Head of caudate nucleus (tissue), 42 donors: ENCODE measurements around the gene SORBS2.
"Not testable (repeated sequence)": the region's sequence is repeated elsewhere in the genome, so short reads cannot be mapped to it uniquely, and the experiment has no call there.

Experiments
- DNase-seq, 42 donors: peaks; one replicate each; pipeline versions ENCODE4 v3.0.0 to v3.0.0-alpha.2; 2020 to 2021; ENCODE audit warnings: mixed read lengths in 7 of 42
- intact Hi-C: fragments of 100-400 bp; cut with DNase I; formaldehyde crosslinking; loops from one replicate; pipeline ENCODE4 v1.15.0; 2022

Gene SORBS2, protein sequence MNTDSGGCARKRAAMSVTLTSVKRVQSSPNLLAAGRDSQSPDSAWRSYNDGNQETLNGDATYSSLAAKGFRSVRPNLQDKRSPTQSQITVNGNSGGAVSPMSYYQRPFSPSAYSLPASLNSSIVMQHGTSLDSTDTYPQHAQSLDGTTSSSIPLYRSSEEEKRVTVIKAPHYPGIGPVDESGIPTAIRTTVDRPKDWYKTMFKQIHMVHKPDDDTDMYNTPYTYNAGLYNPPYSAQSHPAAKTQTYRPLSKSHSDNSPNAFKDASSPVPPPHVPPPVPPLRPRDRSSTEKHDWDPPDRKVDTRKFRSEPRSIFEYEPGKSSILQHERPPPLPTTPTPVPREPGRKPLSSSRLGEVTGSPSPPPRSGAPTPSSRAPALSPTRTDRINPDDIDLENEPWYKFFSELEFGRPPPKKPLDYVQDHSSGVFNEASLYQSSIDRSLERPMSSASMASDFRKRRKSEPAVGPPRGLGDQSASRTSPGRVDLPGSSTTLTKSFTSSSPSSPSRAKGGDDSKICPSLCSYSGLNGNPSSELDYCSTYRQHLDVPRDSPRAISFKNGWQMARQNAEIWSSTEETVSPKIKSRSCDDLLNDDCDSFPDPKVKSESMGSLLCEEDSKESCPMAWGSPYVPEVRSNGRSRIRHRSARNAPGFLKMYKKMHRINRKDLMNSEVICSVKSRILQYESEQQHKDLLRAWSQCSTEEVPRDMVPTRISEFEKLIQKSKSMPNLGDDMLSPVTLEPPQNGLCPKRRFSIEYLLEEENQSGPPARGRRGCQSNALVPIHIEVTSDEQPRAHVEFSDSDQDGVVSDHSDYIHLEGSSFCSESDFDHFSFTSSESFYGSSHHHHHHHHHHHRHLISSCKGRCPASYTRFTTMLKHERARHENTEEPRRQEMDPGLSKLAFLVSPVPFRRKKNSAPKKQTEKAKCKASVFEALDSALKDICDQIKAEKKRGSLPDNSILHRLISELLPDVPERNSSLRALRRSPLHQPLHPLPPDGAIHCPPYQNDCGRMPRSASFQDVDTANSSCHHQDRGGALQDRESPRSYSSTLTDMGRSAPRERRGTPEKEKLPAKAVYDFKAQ (N-terminal part only)

DNA sequence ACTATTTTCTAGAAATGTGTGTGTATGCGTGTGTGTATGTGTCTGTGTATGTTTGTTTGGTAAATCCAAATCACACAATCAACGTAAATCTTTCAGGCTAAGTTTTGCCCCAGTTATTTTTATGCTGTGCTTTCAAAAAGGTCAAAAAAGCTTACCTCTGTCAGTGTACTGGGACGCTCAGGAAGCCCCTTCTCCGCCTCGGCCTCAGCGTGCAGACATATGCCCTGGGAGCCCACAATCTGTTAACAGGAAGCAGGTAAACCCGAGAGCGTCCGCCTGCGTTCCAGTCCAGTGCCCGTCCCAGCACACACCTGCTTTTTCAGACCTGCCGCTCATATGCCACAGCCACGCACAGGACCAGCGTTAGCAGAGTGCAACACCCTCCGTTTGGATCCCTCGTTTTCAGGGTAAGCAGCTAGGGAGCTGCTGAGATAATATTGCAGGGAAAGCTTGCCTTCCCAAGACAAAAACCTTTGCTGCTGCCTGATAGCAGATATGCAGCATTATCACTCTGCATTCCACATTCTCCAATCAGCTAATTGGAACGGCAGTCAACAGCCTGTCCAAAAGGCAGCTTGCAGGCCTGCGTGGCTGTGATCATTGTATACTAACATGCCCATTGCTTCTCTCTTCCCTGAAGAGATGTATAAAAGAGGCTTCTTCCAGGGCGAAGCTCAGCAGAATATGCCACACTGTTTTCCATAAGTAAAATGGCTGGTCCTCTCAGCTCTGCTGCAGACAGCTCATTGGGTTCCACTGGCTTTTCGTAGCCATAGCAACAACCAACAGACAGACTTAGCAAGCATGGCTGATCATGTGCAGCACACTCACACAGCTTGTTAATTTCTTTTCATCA lies at the start of gene SORBS2:
Gene SORBS2 (minus strand): TSS at position 686 of the 856 bp plus-strand sequence. CDS start 121,623 bp downstream, outside the sequence.
- intact Hi-C loops = no loop called here
- peak in 41 of 42 donors; percentile 19 to 90 (median 57) for DNase-seq

DNA sequence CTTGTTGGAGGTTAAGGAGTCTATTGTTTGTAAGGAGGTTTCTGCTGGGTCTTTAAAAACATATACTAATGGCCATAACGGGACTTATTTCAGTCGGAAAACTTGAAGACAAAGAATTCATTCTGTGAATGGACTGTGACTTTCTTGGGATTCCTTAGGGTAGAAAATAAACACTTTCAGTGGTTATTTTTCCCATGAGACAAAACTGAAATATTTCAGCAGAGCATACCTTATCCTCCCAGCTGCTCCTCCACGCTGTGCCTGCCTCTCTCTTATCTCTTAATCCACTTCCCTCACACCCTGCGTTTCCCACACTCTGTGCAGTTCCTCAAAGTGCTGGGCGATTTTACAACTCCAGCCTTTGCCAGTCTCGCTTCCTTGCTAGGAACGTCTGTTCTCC lies 47.1 kb upstream of the SORBS2 start:
- intact Hi-C loops = no loop called here
- no peak for DNase-seq

DNA sequence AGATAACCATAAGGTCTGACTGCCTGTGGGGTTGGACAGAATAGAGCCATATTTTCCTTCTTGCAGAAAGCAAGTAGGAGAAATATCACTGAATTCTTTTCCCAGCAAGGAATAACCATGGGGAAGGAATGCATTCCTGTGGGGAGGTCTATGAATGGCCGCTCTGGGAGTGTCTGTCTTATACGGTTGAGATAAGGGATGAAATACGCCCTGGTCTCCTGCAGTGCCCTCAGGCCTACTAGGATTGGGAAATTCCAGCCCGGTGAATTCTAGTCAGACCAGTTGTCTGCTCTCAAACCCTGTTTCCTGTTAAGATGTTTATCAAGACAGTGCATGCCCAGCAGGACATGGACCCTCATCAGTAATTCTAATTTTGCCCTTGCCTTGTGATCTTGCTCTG lies 45.6 kb upstream of the SORBS2 start:
- DNase-seq, intact Hi-C loops: not testable (repeated sequence)

DNA sequence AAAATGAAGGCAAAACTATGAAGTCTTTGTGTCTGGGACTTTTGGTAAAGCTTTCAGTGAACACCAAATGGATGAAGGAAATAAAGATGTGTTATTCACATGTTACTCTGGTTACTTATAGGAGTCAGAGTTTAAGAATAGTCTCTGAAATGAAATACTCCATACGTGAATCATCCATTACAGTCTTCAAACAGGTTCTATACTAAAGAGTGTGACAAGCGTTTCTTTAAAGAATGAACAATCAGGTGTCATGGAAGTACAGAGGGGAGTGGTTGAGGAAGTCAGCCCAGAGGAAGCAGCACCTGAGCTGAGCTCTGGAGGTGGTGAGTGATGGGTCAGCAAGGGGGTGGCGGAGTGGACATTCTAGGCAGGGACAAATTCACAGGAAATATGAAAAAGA lies 41.8 kb upstream of the SORBS2 start:
- DNase-seq = no peak
- intact Hi-C loops = no loop called here

DNA sequence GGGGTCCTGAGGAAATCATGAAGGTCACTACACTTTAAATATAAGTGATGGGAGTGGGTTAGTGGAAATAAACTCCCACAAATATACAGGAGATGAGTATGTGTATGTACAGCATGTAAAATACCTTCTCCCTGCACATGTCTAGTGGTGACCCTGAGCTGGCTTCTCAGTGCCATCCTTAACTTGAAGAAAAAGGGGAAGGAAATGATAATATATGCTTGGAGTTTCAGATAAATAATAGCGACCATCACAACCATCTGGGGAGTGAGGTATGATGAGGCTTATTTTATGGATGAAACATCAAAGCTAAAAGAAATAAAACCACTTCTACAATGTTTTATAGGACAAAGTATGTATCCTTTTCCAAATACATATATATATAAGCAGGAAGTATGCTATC lies 41.0 kb upstream of the SORBS2 start:
- intact Hi-C loops = no loop called here
- DNase-seq = no peak

DNA sequence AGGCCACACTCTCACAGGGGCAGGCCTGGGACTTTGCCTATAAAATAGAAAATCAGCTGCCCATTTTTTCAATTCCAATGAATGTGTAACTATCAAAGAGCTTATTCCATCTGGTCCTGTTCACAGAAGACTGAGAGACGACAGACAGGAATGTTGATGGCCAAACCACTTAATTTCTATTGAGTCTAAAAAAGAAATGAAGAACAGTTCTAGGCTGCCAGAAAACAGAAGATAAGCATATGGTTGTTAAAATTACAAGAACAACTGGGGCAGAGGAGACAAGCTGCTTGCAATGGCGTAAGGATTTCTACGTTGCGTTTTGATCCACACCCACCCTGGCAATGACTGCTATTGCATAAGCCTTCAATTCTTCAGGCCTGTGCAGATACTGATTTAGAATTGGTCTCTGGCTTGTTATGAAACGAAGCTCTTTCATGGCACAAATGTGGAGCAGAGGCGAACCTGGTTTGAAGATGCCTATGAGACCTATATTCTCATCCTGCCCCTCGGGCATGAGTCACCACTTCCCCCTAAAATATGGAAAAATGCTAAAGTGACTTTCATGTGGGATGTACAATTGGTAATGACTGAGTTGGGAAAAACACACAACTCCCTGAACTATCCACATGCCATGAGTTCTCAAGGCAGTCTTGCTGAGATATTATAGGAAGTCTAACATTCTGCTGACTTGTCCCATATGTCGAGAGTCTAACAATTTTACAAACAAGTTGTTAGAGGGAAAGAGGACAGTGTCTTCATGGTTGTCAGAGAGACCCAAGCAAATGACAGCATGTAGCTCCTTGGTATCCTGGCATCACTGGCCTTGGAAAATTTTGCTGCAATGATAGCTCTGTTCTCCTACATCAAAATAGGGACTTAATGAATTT lies 37.9 kb upstream of the SORBS2 start:
- intact Hi-C loops = no loop called here
- peak in 1 of 42 donors; percentile 22 for DNase-seq

DNA sequence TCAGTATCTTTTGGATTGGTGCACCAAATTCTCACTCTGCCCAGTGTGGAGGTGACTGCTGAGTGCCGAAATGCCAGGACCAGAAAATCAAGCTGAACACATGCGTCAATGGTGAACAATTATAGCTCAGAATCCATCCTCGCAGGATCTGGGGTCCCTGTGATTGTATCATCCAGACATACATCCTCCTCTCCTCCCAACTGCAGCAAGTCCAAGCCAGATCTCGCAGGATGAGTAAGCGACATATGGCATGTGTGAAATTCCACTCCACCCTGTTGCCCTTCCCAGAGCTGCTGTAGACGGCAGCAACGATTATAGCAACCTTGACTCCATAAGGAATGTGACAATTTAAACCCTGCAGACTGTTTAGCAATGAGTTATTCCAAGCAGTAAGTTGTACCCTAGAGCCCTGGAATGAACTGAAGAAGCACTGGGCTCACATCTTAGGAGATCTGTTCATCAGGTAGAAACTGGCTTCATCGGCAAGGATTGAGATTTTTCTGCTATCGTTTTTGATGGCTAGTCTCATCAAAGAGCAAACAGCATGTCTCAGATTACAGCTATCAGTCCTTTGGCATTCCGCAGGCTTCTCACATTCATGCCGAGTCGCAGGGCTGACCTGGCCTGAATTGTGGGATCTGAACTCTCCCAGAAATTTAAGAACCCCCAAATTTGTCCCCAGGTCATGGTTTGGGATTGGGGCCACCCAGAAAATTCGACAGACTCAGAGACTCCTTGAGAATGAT lies 35.5 kb upstream of the SORBS2 start:
- DNase-seq = no peak
- intact Hi-C loops = no loop called here

DNA sequence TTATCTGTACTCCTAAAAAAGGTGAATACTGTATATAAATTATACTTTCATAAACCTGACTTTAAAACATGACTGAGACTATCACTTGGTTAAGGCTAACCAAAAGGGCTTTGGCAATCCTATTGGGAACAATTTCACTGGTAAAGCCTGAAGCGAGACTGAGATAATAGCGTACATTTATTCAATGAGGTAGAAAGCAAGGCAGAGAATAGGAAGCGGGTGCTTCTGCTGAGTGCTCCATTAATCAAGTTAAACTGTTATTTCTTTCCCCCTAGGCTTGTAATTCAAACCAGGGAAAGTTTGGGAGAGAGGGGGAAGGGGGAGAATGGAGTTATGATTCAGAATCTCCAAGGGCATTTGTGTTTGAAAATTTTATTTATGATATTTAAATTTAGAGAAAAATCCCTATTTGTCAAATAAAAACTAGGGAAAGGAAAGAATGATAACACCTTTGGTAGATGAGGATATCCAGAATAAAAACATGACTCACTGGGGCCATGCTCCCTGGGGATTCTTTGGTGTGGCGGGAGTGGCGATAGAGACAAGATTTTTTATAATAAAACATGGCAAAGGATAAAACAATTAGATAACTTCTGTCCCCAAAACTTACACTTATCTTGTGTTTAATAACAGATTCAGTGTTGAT lies 34.6 kb upstream of the SORBS2 start:
- intact Hi-C loops = no loop called here

DNA sequence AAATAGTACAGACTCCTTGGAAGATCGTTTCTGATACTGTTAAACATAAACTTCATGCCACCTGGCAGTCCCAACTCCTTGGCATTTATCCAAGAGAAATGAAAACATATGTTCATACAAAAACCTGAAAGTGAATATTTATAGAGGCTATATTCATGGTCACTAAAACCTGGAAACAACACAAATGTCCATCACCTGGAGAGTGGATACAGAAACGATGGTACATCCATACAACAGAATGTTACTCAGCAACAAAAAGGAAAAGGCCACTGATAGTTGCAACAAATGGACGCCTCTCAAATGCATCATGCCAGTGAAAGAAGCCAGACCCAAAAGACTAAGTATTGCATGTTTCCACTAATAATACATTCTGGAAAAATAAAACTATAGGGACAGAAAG lies 34.0 kb upstream of the SORBS2 start:
- intact Hi-C loops = no loop called here
- no peak for DNase-seq

More for the DNA sequence above, 34.6 kb upstream of the SORBS2 start:
- DNase-seq = no peak

DNA sequence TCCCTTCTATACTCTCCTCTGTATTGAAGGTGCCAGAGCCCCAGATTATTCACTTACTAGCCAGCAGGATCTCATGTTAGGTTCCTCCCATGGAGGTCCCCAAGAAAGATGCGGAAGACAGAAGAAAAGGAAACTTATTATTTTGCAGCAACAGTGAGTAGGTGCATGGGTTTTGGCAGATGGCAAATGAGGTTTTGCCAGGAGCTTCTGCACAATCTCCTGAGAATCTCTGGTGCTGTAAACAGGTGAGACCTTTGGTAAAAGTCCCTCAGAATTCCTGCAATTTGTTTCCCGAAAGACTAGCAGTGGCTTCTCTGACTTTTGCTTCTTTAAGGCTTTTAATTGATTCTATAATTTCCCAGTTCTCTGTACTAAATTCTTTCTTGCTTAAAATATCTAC lies 29.5 kb upstream of the SORBS2 start:
- intact Hi-C loops = no loop called here
- DNase-seq = no peak

DNA sequence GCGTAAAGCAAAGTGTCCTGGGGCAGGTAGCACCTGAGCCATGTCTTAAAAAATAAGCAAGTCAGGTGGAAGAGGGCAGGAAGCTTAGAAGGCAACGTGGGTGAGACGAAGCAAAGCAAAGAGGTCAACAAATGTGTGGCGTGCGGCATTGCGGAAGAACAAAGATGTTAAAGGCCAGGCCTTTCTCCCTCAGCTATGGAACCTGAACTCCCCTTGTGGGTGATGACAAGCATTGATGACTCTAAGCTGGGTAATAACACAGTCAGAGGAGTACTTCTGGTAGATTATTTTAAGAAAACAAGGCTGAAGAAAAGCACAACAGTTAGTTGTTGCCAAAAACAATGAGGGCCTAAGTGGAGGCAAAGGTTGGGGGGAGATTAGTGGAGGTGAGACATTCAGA lies 29.0 kb upstream of the SORBS2 start:
- no peak for DNase-seq
- intact Hi-C loops = no loop called here

DNA sequence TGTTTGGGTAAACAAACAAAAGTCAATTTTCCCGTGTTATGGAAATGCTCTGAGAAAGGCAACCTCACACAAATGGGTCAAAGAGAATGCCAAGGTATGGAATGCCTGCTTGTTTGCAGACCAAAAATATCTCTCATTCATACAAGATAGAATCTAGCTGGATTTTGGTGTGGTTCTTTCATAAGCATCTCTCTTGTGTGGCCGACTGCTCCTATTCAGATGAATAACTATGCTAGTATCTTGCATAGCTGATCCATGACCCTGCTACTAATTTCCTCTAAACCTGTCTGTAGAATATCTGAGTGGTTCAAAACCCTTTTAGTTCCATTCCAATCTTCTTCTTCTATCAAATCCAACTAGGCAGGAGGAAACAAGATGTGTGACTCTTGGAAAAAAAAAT lies 28.2 kb upstream of the SORBS2 start:
- DNase-seq = no peak
- intact Hi-C loops = no loop called here

DNA sequence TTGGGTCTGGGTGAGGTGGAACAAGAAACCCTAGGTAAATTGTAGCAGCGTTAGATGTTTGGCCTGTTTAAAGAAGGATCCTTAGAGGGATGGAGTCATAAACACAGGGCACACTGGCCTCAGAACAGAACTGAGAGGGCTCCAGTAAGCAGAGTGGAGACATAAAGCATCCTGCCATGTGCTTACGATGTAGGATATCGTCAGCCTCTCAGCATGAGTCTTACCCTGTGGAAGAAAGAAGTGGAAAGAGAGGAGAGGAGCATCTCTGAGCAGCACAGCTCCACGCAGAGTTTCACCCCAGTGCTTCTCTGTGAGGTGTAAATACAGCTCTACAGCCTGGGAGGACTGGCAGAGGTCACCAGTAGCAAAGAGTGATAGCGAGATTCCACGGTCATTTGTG lies 27.8 kb upstream of the SORBS2 start:
- no peak for DNase-seq
- intact Hi-C loops = no loop called here

DNA sequence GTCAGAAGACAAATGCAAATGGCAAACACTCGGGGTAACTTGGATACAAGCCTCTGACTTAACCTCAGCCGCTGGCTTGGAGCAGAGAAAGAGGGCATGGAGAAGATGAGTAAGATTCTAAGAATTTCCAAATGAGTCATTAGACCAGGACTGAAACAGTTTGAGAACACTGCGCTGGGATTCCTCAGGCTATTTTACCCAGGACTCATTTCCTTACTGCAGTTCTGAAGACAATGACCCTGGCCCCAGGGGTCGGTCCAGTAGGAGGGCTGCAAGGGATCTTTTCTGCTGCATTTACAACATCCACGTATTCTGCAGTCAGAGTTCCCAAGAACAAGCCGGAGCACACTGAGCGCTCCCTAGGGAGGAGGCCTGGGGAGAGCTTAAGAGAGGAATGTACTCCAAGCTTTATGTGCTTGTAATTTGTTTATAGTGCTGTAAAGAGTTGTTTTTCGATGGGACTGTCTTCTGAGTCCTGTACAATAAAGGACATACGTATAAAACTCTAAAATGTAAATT lies 27.3 kb upstream of the SORBS2 start:
- peak in 11 of 42 donors; percentile 6 to 46 (median 17) for DNase-seq
- intact Hi-C loops = no loop called here

DNA sequence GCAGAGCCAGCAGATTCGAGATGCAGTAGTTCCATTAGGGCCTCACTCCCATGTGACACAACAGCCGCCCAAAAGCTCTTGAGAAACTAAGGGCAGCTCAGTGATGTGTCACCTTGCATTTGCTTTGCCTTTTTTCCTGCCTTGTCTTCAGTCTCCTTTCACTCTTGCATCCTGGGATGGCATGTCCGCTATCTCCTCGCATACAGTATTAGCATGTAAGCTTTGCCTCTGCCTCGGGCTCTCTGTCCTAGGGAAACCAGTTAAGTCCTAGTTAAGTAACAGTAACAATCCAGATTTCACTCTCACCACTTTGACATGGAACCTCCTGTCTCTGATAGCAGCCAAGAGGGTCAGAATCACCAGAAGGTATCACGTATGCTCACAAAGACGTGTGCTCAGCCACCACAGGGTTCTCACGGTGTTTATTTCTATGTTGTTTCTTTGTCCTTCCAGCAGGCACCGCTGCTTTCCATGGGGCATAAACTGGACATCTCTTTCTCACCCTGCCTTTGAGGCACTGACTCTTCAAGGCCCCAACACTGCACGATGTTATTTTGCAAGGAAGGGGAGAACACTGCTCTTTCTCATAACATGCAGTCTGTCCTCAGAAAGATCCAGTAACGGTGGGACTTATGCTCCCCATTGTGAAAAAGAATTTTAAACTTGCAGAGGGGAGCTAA lies 26.7 kb upstream of the SORBS2 start:
- intact Hi-C loops = no loop called here
- DNase-seq = no peak

DNA sequence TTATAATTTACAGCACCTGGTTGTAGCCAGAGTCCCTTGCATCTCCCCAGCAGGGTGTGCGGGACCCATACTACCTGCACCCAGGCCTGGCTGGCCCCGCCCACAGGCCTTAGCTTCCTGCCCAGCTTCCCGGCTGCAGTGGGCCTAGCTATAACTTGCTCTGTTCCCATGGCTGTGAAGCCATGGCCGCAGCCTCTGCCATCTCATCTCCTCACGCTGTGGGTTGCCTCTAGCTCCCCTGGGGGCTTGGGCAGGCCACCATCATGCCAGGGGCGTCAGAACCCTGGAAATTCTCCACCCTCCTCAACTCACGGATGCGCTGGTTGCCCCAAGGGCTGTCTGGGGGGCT lies 26.1 kb upstream of the SORBS2 start:
- intact Hi-C loops = no loop called here
- no peak for DNase-seq
